Nephron progenitor cell (in vitro differentiated cells): ENCODE measurements around the gene PRR33.

Experiments
- DNase-seq: peaks from one replicate; pipeline ENCODE4 v3.0.0; 2021
- H3K27ac Mint-ChIP-seq: 2 replicates; pipeline ENCODE4 v1.8.0; 2021; ENCODE audit warnings: mild to moderate bottlenecking, moderate library complexity, mixed read lengths
- H3K27me3 Mint-ChIP-seq: 2 replicates; pipeline ENCODE4 v1.8.0; 2021; ENCODE audit warnings: mild to moderate bottlenecking, low read depth, mixed read lengths; ENCODE audit not compliant: poor library complexity
- H3K36me3 Mint-ChIP-seq: 2 replicates; pipeline ENCODE4 v1.8.0; 2021; ENCODE audit warnings: low read depth, mixed read lengths
- H3K4me1 Mint-ChIP-seq: 2 replicates; pipeline ENCODE4 v1.8.0; 2021; ENCODE audit warnings: mixed read lengths
- H3K4me3 Mint-ChIP-seq: 2 replicates; pipeline ENCODE4 v1.8.0; 2021; ENCODE audit warnings: mild to moderate bottlenecking, moderate library complexity, mixed read lengths
- H3K9me3 Mint-ChIP-seq: 2 replicates; pipeline ENCODE4 v1.8.0; 2021; ENCODE audit warnings: mild to moderate bottlenecking, moderate library complexity, mixed read lengths
- CTCF ChIP-seq: fragments of 200-600 bp; sonication (generic); IDR thresholded peaks from 2 replicates; pipeline ENCODE4 v1.5.0; 2021; ENCODE audit warnings: antibody characterized with exemption

The PRR33 gene

GRCh38 chr11:1882265-1883238, 9.1 kb downstream of the PRR33 start:
- H3K9me3 Mint-ChIP-seq = no peaks in the 10 kb centered on the region
- H3K4me3 Mint-ChIP-seq = no peak overlapping the region
- no peak overlapping the region for H3K27ac Mint-ChIP-seq
- no peaks in the 10 kb centered on the region for H3K36me3 Mint-ChIP-seq
- peak; percentile 92 for DNase-seq
- peaks cover 7% of the 10 kb centered on the region for H3K27me3 Mint-ChIP-seq
- TF ChIP-seq CTCF = peak; percentile 92
- peaks cover 10% of the 10 kb centered on the region for H3K4me1 Mint-ChIP-seq

GRCh38 chr11:1881442-1882264, 10.0 kb downstream of the PRR33 start:
- Mint-ChIP-seq H3K4me1 (peaks cover 10% of the 10 kb centered on the region), H3K36me3 (no peaks in the 10 kb centered on the region), H3K27ac (no peak overlapping the region), H3K27me3 (peaks cover 2% of the 10 kb centered on the region), H3K4me3 (no peak overlapping the region), H3K9me3 (no peaks in the 10 kb centered on the region)
- no peak for TF ChIP-seq CTCF
- no peak for DNase-seq

GRCh38 chr11:1880746-1881441, 10.8 kb downstream of the PRR33 start:
- Mint-ChIP-seq H3K4me3 (no peak overlapping the region), H3K9me3 (no peaks in the 10 kb centered on the region), H3K27ac (no peak overlapping the region), H3K36me3 (no peaks in the 10 kb centered on the region), H3K27me3 (peaks cover 3% of the 10 kb centered on the region), H3K4me1 (peaks cover 14% of the 10 kb centered on the region)
- DNase-seq = no peak
- no peak for TF ChIP-seq CTCF

GRCh38 chr11:1879941-1880720, 11.6 kb downstream of the PRR33 start:
- H3K4me3 Mint-ChIP-seq = no peak overlapping the region
- no peak for DNase-seq
- TF ChIP-seq CTCF = no peak
- H3K4me1 Mint-ChIP-seq = peaks cover 19% of the 10 kb centered on the region
- peak overlapping the region; percentile 75 for H3K27ac Mint-ChIP-seq
- no peaks in the 10 kb centered on the region for H3K36me3 Mint-ChIP-seq
- H3K9me3 Mint-ChIP-seq = no peaks in the 10 kb centered on the region
- peaks cover 3% of the 10 kb centered on the region for H3K27me3 Mint-ChIP-seq

- DNase-seq = no peak
- Mint-ChIP-seq H3K9me3 (no peaks in the 10 kb centered on the region), H3K27ac (peak overlapping the region; percentile 75), H3K4me1 (peaks cover 20% of the 10 kb centered on the region), H3K4me3 (no peak overlapping the region), H3K36me3 (no peaks in the 10 kb centered on the region), H3K27me3 (peaks cover 3% of the 10 kb centered on the region)
- TF ChIP-seq CTCF = no peak
These were observed 12.3 kb downstream of the PRR33 start for GRCh38 chr11:1879342-1879940.
